Kidney (tissue), 14 donors: Measurements from ENCODE around the gene VPS13C. TPM values are rescaled to one million over a fixed set of nuclear protein-coding genes. Genes with fewer than 3 reads are reported as not detected.

Source experiments
- DNase-seq, 5 donors: peaks; one replicate each; pipeline ENCODE4 v3.0.0-alpha.2; 2013 to 2020
- FAIRE-seq: peaks from 2 replicates; lab custom pipeline; 2012; peaks lifted over from hg19 to GRCh38; lab: Jason Lieb, UNC
- H3K27ac ChIP-seq, 2 donors: one replicate each; pipeline ENCODE4 v1.7.0; 2013; ENCODE audit warnings: low read depth in 2 of 2, low read length in 2 of 2, inconsistent platforms in 1 of 2
- H3K27me3 ChIP-seq: one replicate; pipeline ENCODE4 v1.7.1; 2013; ENCODE audit warnings: low read length, inconsistent platforms; ENCODE audit not compliant: control insufficient read depth, insufficient read depth
- H3K36me3 ChIP-seq, 3 donors: one replicate each; pipeline versions ENCODE4 v1.7.0 to v1.7.1; 2013; ENCODE audit warnings: low read length in 3 of 3, control low read depth in 1 of 3, inconsistent platforms in 1 of 3; ENCODE audit not compliant: insufficient read depth in 3 of 3, control insufficient read depth in 2 of 3
- H3K4me1 ChIP-seq, 3 donors: one replicate each; pipeline versions ENCODE4 v1.7.0 to v1.7.1; 2013; ENCODE audit warnings: low read length in 3 of 3, inconsistent platforms in 1 of 3, low read depth in 1 of 3; ENCODE audit not compliant: control insufficient read depth in 2 of 3, insufficient read depth in 2 of 3
- H3K4me3 ChIP-seq, 3 donors: one replicate each; pipeline versions ENCODE4 v1.7.0 to v1.8.1; 2013; ENCODE audit warnings: low read length in 3 of 3, control low read depth in 1 of 3, inconsistent platforms in 1 of 3
- H3K9ac ChIP-seq, 3 donors: one replicate each; pipeline versions ENCODE4 v1.7.0 to v1.7.1; 2013; ENCODE audit warnings: low read length in 3 of 3, control low read depth in 1 of 3, inconsistent platforms in 1 of 3
- H3K9me3 ChIP-seq, 3 donors: one replicate each; pipeline versions ENCODE4 v1.7.0 to v1.7.1; 2013; ENCODE audit warnings: low read length in 3 of 3, control low read depth in 1 of 3, inconsistent platforms in 1 of 3; ENCODE audit not compliant: control insufficient read depth in 2 of 3, insufficient read depth in 1 of 3
- CTCF ChIP-seq: IDR thresholded peaks from 3 replicates; pipeline ENCODE4 v1.5.1; 2012; ENCODE audit warnings: mild to moderate bottlenecking, moderate library complexity, borderline replicate concordance; ENCODE audit not compliant: insufficient read depth; ENCODE audit errors: extremely low read depth
- intact Hi-C: fragments of 100-400 bp; cut with DNase I; formaldehyde crosslinking; loops from one replicate; pipeline ENCODE4 v1.11.1; 2022
- polyA plus RNA-seq: library from polyadenylated mRNA; stranded (reverse); fragments of 350-450 nt; fragmentation: Illumina TruSeq; extraction: RNeasy Lipid Tissue Mini Kit (QIAGEN cat#74804); gene quantifications from one replicate; pipeline ENCODE4 v1.2.3, GENCODE V29; 2014; ENCODE audit warnings: low read depth, low replicate concordance; ENCODE audit not compliant: insufficient read depth
- total RNA-seq: library from RNA; stranded (reverse); fragmentation: NEBNext Ultra II Directional; extraction: Animal tissue kit (Norgen Biotek cat#: 25700); gene quantifications from one replicate; pipeline ENCODE4 v1.2.1, GENCODE V29; 2021
- donor health status: control.
- donor health status: control.
- donor health status: control.
- donor health status: control.
- donor health status: control.
- donor health status: DM: yes; HTN: yes; CAD: no.
- donor health status: Normal renal cell carcinoma (clear cell type).

The VPS13C gene
- total and polyA plus RNA-seq, 2 donors from 2014 or later, result 12.5 to 106 TPM

GRCh38 chr15:61820951-61821350 lies 239.3 kb downstream of the VPS13C start:
- no peak for FAIRE-seq
- intact Hi-C loops, result no loop called here

GRCh38 chr15:61820212-61820611 lies 240.0 kb downstream of the VPS13C start:
- Histone ChIP-seq H3K4me1 (no peaks in the 10 kb centered on the region), H3K9ac (no peak overlapping the region), H3K9me3 (no peaks in the 10 kb centered on the region), H3K36me3 (no peaks in the 10 kb centered on the region), H3K27me3 (no peaks in the 10 kb centered on the region), H3K4me3 (no peak overlapping the region), H3K27ac (no peak overlapping the region)
- no peak for TF ChIP-seq CTCF
- intact Hi-C loops, result no loop called here
- DNase-seq, result no peak
- no peak for FAIRE-seq

More at GRCh38 chr15:61820951-61821350, 239.3 kb downstream of the VPS13C start:
- no peak for DNase-seq
- TF ChIP-seq CTCF, result no peak
- H3K4me3 ChIP-seq, result no peak overlapping the region
- no peak overlapping the region for H3K27ac ChIP-seq
- H3K4me1 ChIP-seq, result no peaks in the 10 kb centered on the region
- no peaks in the 10 kb centered on the region for H3K9me3 ChIP-seq
- no peaks in the 10 kb centered on the region for H3K36me3 ChIP-seq
- no peak overlapping the region for H3K9ac ChIP-seq
- no peaks in the 10 kb centered on the region for H3K27me3 ChIP-seq

GRCh38 chr15:61819386-61819785 lies 240.9 kb downstream of the VPS13C start:
- no peaks in the 10 kb centered on the region for H3K9me3 ChIP-seq
- TF ChIP-seq CTCF, result no peak
- no peaks in the 10 kb centered on the region for H3K27me3 ChIP-seq
- no peak for FAIRE-seq
- H3K27ac ChIP-seq, result no peak overlapping the region
- intact Hi-C loops, result no loop called here
- no peaks in the 10 kb centered on the region for H3K36me3 ChIP-seq
- H3K9ac ChIP-seq, result no peak overlapping the region
- DNase-seq, result no peak
- H3K4me3 ChIP-seq, result no peak overlapping the region
- no peaks in the 10 kb centered on the region for H3K4me1 ChIP-seq

GRCh38 chr15:61818801-61819200 lies 241.4 kb downstream of the VPS13C start:
- H3K9ac ChIP-seq, result no peak overlapping the region
- FAIRE-seq, result no peak
- H3K9me3 ChIP-seq, result no peaks in the 10 kb centered on the region
- no peak for DNase-seq
- intact Hi-C loops, result no loop called here
- no peaks in the 10 kb centered on the region for H3K4me1 ChIP-seq
- H3K36me3 ChIP-seq, result no peaks in the 10 kb centered on the region
- no peak for TF ChIP-seq CTCF
- no peak overlapping the region for H3K27ac ChIP-seq
- H3K27me3 ChIP-seq, result no peaks in the 10 kb centered on the region
- H3K4me3 ChIP-seq, result no peak overlapping the region
